Anterior cingulate cortex (tissue), 58 donors: ENCODE results near the gene EMX2.

Experiments used
- DNase-seq, 58 donors: peaks; one replicate each; lab custom pipeline; 2025; lab: John Stamatoyannopoulos, UW

The EMX2 gene

GRCh38 chr10:117591043-117591442 is 48.5 kb downstream of the EMX2 start:
- no peak for DNase-seq

GRCh38 chr10:117594722-117595121 is 52.2 kb downstream of the EMX2 start:
- DNase-seq = no peak

GRCh38 chr10:117596706-117597105 is 54.2 kb downstream of the EMX2 start:
- DNase-seq = no peak

- no peak for DNase-seq
Observed at GRCh38 chr10:117597216-117597615, 54.7 kb downstream of the EMX2 start.
